HG02623 (cell line): ENCODE data around the gene FBXL7.

ENCODE experiments used
- ATAC-seq: cut with Tn5 transposase; IDR thresholded peaks from one replicate; pipeline ENCODE4 v1.9.1; 2021; ENCODE audit warnings: moderate library complexity; ENCODE audit not compliant: unreplicated experiment

FBXL7 gene

GRCh38 chr5:15932066-15932465 lies 432.1 kb downstream of the FBXL7 start:
- ATAC-seq, result no peak

- no peak for ATAC-seq
These were observed 433.6 kb downstream of the FBXL7 start for GRCh38 chr5:15933259-15934207.

DNA sequence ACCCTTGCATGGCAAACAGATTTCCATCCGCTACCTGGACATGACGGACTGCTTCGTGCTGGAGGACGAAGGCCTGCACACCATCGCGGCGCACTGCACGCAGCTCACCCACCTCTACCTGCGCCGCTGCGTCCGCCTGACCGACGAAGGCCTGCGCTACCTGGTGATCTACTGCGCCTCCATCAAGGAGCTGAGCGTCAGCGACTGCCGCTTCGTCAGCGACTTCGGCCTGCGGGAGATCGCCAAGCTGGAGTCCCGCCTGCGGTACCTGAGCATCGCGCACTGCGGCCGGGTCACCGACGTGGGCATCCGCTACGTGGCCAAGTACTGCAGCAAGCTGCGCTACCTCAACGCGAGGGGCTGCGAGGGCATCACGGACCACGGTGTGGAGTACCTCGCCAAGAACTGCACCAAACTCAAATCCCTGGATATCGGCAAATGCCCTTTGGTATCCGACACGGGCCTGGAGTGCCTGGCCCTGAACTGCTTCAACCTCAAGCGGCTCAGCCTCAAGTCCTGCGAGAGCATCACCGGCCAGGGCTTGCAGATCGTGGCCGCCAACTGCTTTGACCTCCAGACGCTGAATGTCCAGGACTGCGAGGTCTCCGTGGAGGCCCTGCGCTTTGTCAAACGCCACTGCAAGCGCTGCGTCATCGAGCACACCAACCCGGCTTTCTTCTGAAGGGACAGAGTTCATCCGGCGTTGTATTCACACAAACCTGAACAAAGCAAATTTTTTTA lies 436.7 kb downstream of the FBXL7 start:
- no peak for ATAC-seq

DNA sequence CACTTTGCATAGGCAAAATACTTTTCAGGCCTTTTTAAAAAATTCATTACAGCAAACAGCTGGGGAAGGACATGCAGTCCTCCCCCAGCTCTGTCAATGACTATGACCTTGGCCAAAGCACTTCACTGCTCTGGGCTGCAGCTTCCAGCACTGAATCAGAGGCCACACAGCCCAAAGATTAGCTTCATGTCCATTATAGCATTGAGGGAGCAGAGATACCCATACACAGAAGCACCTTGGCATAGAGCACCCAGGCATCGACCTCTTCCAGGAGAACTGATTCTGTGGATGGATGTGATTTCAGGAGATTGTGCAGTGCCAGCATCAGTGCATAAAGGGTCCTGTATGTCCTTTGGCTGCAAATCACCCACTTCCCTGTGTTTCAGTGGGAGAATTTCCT lies 437.7 kb downstream of the FBXL7 start:
- no peak for ATAC-seq

GRCh38 chr5:15938186-15938585 lies 438.2 kb downstream of the FBXL7 start:
- ATAC-seq, result no peak

DNA sequence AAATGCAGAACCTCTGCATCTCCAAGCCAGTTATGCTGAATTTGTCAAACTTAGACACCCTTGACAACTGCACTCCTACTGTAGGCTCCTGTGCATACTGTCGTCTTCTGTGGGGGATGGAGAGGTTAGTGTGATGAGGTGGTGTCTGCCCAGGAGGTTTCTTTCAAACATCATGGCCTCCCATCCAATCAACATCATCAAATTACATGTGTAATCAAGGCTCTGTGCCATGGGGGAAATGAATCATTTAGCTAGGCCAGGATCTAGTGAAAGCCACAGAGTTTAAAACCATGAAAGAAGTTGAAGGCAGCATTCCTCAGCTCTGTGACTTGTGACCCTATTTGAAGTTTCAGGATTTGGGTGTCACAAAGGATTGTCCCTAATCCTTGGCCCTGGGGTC lies 439.0 kb downstream of the FBXL7 start:
- ATAC-seq, result no peak

DNA sequence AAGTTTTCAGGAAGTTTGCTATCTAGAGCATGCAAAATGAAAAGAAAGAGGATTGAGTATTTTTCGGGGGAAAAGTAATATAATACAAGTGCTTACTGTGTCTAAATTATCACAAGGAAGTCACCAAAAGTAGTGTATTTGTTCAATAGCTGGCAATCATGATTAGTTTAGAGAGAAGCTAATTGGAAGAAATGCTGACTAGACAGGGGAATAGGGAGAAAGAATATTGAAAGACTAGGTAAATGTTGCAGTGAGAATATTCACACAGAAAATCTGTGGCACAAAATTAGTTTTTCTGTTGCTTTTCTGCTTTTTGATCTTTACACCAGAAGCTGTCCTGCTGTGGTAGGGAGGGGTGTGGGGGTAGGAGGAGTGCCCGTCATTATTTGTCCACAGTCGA lies 440.9 kb downstream of the FBXL7 start:
- no peak for ATAC-seq

DNA sequence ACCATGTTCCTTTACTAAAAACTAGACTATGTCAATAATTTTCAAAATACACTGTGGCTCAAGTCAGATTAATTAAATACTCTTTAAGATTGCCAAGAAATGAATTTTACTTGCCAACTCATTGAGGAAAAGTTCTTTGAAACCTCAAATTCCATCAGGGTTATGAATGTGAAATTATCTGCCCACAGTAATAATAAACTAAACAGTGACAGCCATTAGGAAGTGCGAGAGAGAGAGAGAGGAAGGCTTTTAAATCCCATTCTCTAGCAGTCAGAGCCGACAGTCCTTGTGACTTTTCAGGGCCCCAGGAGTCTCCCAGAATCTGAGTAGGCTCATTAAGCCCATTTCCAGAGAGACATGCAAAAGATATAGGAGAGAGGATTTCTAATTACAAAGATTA lies 443.5 kb downstream of the FBXL7 start:
- no peak for ATAC-seq

GRCh38 chr5:15946026-15946425 lies 446.0 kb downstream of the FBXL7 start:
- no peak for ATAC-seq

GRCh38 chr5:15948190-15948589 lies 448.2 kb downstream of the FBXL7 start:
- ATAC-seq, result no peak

DNA sequence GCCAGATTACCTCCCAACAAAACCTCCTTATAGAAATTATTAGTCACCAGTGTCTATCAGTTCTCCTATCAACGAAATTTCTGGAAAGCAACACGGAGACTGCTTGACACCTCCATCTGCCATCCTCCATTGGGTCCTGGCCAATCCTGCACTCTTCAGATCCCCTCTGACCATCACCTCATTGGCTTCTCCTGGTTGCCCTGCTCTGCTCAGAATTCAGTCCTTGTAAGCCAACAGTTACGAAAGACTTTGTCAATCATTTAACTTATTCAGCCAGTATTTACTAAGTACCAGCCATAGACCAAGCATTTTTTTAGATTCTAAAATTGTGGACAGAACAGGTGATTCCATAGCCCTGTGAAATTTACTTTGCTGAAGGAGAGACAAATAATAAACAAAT lies 451.1 kb downstream of the FBXL7 start:
- no peak for ATAC-seq

- no peak for ATAC-seq
These were observed 451.6 kb downstream of the FBXL7 start for GRCh38 chr5:15951550-15951949.

DNA sequence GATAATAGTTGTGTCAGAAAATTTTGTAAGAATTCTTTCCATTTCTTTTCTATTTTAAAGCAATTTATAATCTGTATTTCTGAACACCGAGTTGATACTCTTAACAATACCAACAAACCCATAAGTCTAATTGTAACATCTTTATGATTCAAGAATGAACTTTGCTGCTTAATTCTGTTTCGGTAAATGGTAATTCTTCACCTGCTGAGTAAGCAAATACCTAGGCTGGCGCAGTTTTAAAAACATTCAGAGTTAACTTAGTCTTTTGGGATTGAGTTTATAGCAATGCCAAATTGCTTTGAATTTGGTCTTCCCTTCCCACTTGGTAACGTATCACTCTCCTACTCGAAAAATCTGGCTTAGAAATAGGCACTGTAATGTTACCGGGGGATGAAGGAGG lies 456.6 kb downstream of the FBXL7 start:
- no peak for ATAC-seq

GRCh38 chr5:15957124-15957523 lies 457.1 kb downstream of the FBXL7 start:
- no peak for ATAC-seq

- no peak for ATAC-seq
These were observed 459.6 kb downstream of the FBXL7 start for GRCh38 chr5:15959370-15960164.

- no peak for ATAC-seq
These were observed 466.2 kb downstream of the FBXL7 start for GRCh38 chr5:15966066-15966640.

- no peak for ATAC-seq
These were observed 466.7 kb downstream of the FBXL7 start for GRCh38 chr5:15966651-15967050.

GRCh38 chr5:15968993-15969392 lies 469.0 kb downstream of the FBXL7 start:
- ATAC-seq, result no peak

DNA sequence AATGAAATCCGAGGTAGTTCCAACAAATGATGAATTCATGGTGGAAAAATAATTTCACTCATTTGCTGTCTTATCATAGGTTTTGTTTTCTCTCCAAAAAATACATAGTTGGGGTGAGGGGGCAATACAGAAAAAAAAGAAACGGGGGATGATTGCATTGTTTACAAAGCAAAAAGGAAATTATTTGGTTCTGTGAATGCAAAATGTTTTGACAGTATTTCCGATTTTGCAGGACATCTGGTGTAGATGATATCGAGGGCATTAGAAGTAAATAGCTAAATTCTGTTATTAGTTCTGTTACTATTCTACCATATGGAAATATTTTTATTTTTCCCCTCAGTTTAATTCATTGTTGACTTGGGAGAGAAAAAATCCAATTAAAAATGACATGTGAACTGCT lies 477.9 kb downstream of the FBXL7 start:
- ATAC-seq, result no peak

DNA sequence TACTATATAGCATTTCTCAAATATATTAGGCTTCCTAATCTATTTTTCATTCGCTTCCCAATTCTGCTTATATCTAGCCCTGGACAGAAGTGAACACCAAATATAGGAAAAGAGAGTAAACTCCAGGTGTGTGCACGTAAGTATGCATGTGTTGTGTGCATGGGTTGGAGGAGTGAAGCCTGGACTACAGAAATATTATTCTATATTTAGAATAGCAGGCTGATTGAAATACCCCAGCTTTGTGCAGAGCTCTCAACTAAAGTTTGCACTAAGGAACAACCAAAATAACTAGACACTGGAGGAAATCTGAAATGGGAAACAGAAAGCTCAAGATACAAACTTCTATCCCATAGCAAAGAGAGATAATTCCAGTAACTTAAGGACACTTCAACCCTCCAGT lies 480.9 kb downstream of the FBXL7 start:
- no peak for ATAC-seq

DNA sequence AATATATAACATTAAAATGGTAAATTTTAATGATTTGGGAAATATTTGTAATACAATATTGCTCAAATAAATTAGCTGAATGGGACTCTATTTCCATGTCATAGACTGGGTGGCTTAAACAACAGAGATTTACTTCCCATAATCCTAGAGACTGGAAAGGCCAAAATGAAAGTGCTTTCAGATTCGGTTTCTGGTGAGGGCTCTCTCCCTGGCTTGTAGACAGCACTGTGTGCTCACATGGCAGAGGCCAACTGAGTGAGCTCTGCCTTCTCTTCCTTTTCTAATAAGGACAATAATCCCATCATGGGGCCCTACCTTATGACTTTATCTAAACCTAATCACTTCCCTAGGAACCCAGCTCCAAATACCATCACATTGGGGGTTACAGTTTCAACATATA lies 483.4 kb downstream of the FBXL7 start:
- ATAC-seq, result no peak
